NK-92 (cell line): ENCODE results near the gene CAMTA2.

Experiments used
- DNase-seq: peaks from one replicate; lab custom pipeline; 2025; ENCODE audit not compliant: unreplicated experiment; lab: John Stamatoyannopoulos, UW

Gene CAMTA2

DNA sequence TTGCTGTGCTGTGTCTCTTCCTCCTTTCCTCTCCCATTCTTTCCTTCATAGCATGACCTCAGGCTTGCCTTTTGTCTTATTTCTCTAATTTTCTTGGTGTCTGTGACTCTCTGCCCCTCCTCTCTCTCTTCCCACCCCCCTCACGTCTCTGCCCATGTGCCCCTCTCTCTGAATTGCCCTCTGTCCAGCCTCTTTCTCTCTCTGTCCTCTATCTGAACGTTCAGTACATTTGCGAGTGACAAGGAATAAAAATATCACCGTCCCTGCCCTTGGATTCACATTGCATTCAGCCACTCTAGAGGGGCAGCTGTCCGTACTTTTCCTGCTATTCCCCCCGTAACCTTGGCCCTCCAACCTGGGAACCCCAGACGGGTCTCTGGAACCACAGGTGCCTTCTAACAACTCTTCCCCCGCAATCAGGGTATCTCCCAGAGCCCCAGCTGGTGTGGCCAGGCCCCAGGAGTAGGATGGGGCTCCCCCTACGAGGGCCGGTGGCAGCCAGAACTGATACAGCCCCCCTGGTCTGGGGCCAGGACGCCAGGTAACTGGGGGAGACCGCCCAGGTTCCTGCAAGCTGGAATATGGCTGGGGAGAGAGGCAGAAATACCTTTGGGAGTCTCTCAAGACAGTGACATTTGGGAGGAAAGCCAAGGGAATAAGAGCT is 12.1 kb upstream of the CAMTA2 start:
- no peak for DNase-seq

DNA sequence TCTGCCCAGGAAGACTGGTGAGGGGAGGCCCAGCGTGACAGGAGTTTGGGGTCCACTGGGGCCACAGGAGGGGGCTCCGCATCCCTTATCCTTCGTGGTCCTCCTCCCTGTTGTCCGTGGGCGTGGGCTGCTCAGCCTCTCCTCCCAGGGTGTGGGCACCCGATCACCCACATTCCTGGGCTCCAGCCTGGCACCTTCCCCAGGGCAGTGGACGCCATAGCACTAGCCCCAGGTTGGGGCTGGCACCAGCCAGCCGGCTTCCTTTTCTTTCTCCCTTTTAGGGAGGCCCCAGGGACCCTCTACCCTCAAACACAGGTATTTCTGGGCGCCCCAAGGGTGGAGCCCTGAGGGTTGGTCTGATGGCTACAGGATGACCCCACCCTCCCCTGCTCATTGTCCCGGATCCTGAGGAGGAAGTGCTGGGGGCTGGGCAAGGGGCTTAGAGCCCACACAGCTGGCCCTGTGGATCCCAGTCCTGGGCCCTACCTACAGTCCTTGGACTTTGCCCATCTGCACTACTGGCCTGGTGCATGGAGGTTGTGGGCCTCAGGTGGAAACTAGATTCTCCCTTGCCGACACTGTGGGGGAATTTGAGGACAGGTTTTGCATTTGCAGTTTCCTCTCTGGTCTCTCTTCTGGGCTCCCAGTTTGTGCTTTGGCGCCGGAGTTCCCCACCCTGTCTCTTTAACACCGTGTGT is 11.4 kb upstream of the CAMTA2 start:
- DNase-seq, result no peak

GRCh38 chr17:4998027-4998731 is 10.7 kb upstream of the CAMTA2 start:
- DNase-seq, result no peak

DNA sequence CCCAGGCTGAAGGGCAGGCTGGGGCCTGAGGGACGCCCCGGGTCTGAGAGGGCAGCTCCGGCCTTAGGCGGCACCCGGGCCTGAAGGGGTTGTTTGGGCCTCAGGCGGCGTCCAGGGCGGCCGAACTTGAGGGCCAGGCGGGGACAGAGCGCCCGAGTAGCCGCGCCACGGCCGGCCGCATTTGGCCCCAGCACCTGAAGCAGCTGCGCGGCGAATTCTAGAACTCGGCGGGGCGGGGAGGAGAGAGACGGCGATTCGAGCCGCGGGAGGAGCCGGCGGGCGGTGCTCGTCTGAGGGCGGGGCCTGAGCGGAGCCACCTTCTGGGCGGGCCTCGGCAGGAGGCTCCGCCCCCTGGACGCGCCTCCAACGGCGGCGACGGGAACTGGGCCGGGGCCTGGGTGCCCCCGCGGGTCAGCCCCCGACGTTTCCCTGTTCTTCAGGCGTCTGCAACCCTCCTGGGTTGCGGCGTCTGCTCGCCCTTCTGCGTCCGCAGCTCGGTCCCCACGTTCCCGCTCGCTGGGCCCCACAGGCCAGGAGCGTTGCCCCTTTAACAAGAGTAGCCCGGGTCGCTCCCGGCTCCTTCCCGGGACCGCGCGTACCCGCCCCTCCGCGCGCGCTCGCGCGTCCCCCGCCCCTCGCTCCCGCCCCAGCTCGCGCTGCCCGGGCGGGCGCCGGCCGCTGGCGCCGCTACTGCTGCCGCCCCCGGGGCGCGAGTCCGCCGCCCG is 10.0 kb upstream of the CAMTA2 start, which contains the start of the genes INCA1 and KIF1C:
INCA1 (minus strand) TSS at position 221 of the 725 bp plus-strand sequence. CDS start 3,085 bp downstream, outside the sequence.
KIF1C (plus strand) TSS at position 649 of the 725 bp plus-strand sequence. CDS start 2,297 bp downstream, outside the sequence.
- DNase-seq, result peak; percentile 14

DNA sequence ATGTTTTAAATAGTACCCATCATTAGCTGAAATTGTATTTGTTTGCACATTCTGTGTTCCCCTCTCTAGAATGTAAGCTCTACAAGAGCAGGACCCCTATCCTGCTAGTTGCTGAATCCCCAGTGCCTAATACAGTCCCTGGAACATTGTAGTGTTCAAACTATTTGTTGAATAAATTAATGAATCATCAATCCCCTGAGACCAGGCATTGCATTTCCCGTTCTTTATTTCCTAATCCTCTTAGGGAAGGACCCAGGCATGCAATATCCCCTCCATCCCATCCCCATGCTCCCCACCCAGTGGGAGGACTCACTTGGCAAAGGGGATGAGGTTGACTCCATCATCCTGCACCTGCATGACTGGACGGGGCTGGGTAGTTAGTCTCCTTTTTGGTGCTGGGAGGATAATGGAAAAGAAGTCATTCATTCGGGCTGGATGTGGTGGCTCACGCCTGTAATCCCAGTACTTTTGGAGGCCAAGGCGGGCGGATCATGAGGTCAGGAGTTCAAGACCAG is 6.7 kb upstream of the CAMTA2 start:
- no peak for DNase-seq

- DNase-seq, result no peak
Measured at GRCh38 chr17:4987767-4988567, 492 bp upstream of the CAMTA2 start.

DNA sequence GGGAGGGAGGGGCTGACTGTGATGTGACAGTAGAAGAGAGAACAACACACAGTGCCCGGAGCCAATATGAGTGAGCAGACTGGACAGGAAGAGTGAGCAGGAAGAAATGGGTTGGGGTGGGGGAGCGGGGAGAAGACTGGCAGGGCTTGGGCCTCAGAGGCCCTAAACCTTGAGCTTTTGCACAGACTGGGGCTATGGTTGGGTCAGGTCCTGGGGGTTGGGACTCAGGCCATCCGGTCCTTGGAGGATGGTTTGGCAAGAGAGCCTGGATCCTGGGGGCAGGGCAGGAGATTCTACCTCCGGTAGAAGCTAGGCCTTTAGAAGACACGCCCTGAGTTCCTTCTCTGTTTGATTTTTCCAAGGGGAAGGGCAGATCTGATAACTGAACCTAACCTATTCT is 1.1 kb downstream of the CAMTA2 start:
- DNase-seq, result no peak

DNA sequence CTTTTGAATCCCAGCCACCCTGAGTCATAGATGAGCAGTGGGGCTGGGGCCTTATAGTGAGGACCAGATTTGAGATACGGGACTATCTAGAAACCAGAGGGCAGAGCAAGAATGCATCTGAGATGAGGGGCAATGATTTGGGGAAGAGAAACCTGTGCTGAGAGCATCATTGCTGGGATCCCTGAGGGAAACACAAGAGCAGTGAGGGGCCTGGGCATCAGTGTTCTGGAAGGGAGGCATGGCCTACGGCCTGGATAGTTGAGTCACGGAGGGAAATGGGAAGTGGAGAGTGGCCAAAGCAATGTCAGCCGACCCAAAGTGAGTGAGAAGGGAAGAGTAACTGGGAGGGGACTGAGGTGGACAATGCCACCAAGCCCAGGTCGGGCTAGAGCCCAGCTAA is 5.2 kb downstream of the CAMTA2 start:
- DNase-seq, result no peak

DNA sequence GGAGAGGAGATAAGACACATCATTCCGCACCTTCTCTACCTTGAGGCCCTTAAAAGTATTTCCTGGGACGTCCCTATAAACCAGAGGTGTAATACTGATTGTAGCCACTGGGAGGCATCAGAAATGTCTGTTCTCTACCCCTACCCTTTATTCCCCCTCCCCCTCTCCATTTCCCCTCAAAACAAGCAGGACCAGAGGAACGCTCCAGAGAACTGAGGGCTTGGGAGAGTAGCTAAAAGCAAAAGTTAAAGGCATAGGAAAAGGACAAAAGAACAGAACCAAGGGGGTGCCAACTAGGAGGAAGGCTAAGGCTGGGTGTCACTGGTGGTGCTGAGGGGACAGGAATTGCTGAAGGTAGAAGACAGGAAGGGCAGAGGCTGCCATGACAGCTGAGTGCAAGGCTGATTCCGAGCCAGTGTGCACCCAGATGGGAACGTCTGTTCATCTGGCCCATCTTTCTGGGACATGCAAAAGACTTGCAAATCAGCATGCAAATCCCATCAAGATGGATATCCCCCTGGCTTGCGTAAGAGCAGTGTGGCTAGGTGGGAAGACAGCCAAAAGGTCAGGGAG is 6.7 kb downstream of the CAMTA2 start:
- DNase-seq, result no peak

DNA sequence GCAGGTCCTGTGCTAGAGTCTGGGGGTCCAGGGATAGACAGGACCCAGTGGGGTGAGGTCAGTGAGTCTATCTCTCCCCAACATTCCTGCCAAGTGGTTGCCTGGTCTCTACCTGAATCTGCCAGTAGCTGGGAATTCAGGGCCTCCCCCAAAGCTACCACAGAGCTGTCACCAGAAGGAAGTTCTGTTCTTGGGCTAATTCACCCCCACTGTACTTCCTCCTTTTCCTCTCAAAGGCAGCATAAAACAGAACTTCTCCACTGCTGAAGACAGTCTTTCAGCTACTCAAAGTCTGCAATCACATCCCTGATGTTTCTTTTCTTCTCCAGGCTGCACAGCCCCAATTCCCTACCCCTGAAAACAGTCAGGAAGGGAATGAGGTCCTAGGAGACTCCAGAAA is 8.7 kb downstream of the CAMTA2 start:
- no peak for DNase-seq

DNA sequence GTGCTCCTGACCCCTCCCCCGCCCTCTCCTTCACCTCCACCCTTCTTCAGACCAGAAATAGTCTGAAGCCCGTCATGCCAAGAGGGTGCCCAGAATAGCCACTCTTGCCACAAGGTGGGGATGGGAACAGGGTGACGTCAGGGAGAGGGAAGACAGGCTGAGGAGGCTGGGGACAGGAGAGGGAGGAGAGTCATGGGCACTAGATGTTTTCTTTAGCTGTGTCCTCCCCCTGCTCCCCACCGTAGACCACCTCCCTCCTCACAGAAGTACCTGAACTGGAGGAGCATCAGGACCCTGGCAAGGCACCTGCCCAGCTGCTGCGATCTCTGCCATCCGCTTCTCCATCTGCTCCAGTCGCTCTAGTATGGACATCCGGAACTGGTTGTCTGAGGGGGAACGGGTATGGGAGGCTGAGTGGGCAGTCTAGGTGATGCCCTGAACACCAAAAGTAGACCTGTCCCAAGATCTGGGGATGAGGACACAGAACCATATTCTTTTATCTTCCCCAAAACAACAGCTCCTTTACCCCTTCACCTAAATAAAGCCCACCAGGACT is 13.3 kb downstream of the CAMTA2 start:
- DNase-seq, result no peak

DNA sequence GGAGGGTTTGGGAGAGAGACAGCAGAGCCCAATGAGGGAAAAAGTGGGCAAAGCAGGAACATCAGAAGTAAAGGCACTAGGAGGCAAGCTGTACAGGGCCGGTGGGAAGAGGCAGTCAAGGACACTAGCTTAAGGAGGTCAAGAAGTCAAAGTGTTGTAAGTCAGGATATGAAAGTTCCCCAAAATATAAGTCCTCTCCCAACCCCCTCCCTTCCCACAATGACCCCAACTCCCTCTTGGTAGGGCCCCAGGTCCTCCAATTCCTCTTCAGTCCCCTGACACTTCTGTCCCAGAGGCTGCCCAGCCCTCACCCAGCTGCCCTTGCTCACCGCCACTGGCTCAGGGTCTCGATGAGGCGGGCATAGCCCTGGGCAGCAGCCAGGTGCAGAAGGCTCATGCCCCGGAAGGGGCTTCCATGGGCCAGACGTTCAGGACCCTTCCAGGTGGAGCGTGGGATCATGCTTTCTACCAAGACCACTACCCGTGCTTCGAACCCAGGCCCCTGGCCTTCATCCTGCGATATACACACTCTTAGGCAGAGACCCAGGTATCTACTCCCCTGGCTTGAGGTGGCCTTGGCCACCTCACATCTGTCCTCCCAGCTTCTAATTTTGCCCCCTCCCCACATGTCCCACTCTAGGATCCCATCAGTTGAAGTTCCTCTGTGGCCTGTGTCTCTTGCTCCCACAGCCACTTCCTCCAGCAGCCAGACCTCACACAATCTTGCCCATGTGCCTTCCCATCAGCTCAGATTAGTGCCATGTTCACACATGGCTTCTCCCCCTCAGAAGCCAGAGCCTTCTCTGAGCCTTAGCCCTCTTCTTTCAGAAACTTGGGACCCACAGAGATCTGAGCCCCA is 14.0 kb downstream of the CAMTA2 start:
- DNase-seq, result no peak

GRCh38 chr17:4972752-4973151 is 14.7 kb downstream of the CAMTA2 start:
- no peak for DNase-seq

GRCh38 chr17:4972322-4972721 is 15.2 kb downstream of the CAMTA2 start:
- DNase-seq, result no peak

DNA sequence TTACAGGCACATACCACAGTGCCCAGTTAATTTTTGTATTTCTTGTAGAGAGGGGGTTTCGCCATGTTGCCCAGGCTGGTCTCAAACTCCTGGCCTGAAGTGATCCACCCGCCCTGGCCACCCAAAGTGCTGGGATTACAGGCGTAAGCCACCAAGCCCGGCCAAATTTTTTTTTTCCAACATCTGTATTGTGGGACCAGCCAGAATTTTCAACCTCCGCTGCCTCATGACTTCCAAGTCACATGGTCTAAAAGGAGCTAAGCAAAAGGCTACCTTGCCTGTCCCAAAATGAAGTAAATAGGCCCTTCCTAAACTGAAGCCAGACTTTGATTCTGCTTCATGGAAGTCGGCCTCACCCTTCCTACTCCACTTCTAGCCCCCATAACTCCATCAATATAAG is 15.6 kb downstream of the CAMTA2 start:
- no peak for DNase-seq

DNA sequence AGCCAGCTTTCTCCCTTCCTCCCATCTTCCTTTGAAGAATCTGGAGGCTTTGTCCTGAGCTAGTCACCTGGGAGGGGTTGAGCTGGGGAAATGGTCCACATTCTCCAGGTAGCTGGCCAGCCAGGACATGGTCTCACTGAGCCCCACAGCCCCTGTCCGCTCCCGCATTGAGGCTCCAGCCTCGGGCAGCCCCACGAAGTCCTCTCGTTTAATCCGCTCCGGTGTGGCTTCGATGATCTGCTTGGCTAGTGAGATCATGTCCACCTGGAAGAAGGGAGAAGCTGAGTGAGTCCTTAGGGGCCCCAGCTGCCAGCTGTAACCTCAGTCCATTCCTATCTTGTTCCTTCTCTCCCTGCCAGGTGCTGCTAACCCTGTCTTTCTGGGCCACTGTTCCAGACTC is 17.2 kb downstream of the CAMTA2 start:
- DNase-seq, result no peak

DNA sequence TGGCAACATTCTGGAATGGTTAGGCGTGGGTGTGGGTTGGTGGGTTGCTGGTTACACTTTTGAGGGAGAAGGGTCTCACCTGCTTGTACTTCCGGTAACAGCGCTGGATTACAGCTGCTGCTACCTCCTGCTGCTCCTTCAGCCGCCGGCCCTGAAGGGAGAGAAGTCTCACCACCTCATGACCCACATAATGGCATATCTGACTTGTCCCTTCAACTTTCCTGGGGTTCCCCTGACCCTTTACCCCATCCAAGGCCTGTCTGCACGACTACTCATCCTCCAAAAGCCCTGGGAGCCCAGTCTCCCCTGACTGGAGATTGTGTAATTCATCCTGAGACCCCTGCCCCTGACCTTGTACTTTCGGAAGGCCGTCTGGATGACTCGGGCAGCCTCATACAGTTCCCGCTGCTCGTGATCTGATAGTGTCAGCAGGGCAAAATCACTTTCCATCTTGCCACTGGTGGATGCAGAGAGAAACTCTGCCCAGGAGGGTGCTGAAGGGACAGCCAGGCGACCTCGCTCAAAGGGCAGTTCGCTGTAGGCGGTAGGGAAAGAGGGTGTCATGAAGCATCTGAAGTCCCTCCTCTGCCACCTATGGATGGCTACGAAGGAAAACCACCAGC is 17.8 kb downstream of the CAMTA2 start:
- no peak for DNase-seq

- DNase-seq, result no peak
Measured at GRCh38 chr17:4969047-4969550, 18.4 kb downstream of the CAMTA2 start.
